Gastroesophageal sphincter (tissue), 3 donors: ENCODE data around the gene HSPA12B.

Experiments
- EP300 ChIP-seq: sonication (generic); formaldehyde crosslinking; IDR thresholded peaks from one replicate; pipeline ENCODE4 v1.6.1; 2017; ENCODE audit warnings: antibody characterized with exemption, mild to moderate bottlenecking
- POLR2A ChIP-seq, 2 donors: fragments of 450-650 bp; IDR thresholded peaks; one replicate each; pipeline ENCODE4 v1.6.1; 2017; ENCODE audit warnings: antibody characterized with exemption in 2 of 2, mild to moderate bottlenecking in 2 of 2, moderate library complexity in 1 of 2
- TF ChIP-seq, protein P1 (sequence below), 4 experiments: fragments of 200-600 bp in 2 of 4; fragments of 450-650 bp in 2 of 4; sonication (generic) in 1 of 4; IDR thresholded peaks; one replicate each; pipeline ENCODE4 v1.5.1; 2017 to 2019; ENCODE audit warnings: antibody characterized with exemption in 4 of 4, mild to moderate bottlenecking in 2 of 4, moderate library complexity in 2 of 4

DNA sequence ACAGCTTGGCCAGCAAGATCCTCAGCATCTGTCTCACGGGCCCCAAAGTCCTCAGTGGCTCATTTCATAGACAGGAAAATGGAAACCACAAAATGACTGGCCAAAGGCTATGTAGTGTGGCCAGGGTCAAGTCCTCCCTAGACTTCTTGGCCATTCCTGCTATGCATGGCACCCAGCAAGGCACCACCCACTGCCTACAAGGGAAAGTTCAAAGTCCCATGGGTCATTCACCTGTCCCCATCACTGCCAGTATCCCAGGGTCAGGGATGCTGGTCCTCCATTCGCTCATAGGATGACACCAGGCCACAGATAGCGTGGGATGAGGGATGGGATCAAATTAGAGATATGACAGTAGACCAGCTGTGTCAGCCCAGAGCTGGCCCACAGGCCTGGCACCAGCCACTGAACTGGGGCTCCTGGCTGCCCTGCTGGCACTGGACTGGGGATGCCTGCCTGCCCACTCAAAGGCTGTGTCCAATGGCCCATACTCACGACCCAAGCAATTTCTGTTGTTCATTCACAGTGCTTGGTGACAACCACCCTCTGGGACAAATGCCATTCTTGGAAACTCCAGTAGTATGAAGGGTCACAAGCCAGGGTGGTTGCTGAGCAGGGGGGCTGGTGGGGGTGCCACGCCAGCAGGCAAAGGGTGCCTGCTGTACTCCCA, 23.5 kb downstream of the HSPA12B start:
- TF ChIP-seq EP300 (no peak), POLR2A (IDR thresholded peaks at IDR 0.05) (no peak)
- TF ChIP-seq, protein P1, sequence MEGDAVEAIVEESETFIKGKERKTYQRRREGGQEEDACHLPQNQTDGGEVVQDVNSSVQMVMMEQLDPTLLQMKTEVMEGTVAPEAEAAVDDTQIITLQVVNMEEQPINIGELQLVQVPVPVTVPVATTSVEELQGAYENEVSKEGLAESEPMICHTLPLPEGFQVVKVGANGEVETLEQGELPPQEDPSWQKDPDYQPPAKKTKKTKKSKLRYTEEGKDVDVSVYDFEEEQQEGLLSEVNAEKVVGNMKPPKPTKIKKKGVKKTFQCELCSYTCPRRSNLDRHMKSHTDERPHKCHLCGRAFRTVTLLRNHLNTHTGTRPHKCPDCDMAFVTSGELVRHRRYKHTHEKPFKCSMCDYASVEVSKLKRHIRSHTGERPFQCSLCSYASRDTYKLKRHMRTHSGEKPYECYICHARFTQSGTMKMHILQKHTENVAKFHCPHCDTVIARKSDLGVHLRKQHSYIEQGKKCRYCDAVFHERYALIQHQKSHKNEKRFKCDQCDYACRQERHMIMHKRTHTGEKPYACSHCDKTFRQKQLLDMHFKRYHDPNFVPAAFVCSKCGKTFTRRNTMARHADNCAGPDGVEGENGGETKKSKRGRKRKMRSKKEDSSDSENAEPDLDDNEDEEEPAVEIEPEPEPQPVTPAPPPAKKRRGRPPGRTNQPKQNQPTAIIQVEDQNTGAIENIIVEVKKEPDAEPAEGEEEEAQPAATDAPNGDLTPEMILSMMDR (IDR thresholded peaks at IDR 0.05), result no peak
